Activated CD4-positive, alpha-beta T cell treated with anti-CD3 and anti-CD28 coated beads, Interleukin-2, amount 10 ng/mL, durations not matched to agents 7 days and 5 days (primary cell): ENCODE results near the gene ROR2. TPM values are rescaled to one million over a fixed set of nuclear protein-coding genes. Genes with fewer than 3 reads are reported as not detected.
A peak's percentile ranks its signal among the peaks of the same experiment; 100 is the strongest.

Source experiments
- CTCF ChIA-PET: fragments of 350-600 bp; sonication (Branson Sonifier 250); formaldehyde crosslinking; loops from one replicate; lab custom pipeline; 2021; ENCODE audit warnings: antibody characterized with exemption; lab: Charles Lee
- POLR2A ChIA-PET: fragments of 350-600 bp; sonication (Branson Sonifier 250); formaldehyde crosslinking; loops from one replicate; lab custom pipeline; 2021; ENCODE audit warnings: antibody characterized with exemption; lab: Charles Lee
- DNase-seq: peaks from one replicate; pipeline ENCODE4 v3.0.0-alpha.2; 2020
- H3K27ac Mint-ChIP-seq: one replicate; pipeline ENCODE4 v1.8.0; 2021; ENCODE audit warnings: mild to moderate bottlenecking, moderate library complexity, mixed read lengths
- H3K27me3 Mint-ChIP-seq: one replicate; pipeline ENCODE4 v1.8.0; 2021; ENCODE audit warnings: mixed read lengths
- H3K36me3 Mint-ChIP-seq: one replicate; pipeline ENCODE4 v1.8.0; 2021; ENCODE audit warnings: low read depth, mixed read lengths
- H3K4me1 Mint-ChIP-seq: one replicate; pipeline ENCODE4 v1.8.0; 2021; ENCODE audit warnings: mixed read lengths
- H3K4me3 Mint-ChIP-seq: one replicate; pipeline ENCODE4 v1.8.0; 2021; ENCODE audit warnings: mild to moderate bottlenecking, moderate library complexity, mixed read lengths
- H3K9me3 Mint-ChIP-seq: one replicate; pipeline ENCODE4 v1.8.0; 2021; ENCODE audit warnings: mixed read lengths
- total RNA-seq, 2 experiments: library from RNA; stranded (reverse); gene quantifications; one replicate each; pipeline ENCODE4 v1.2.3, GENCODE V29; 2021

ROR2 gene
- total RNA-seq, 2 experiments from 2014 or later: 0.48 to 0.55 TPM

- Mint-ChIP-seq H3K4me1 (peaks cover 11% of the 10 kb centered on the region), H3K36me3 (peaks cover 2% of the 10 kb centered on the region), H3K27ac (no peak overlapping the region), H3K9me3 (peaks cover 10% of the 10 kb centered on the region), H3K4me3 (peak overlapping the region; percentile 23), H3K27me3 (peaks cover 32% of the 10 kb centered on the region)
- POLR2A ChIA-PET: interaction anchor here (0.6 kb wide), 1 partner anchor 342 kb away, joined by 4 read pairs; no protein-coding TSS in a partner anchor
- CTCF ChIA-PET: interaction anchor here (0.6 kb wide), 1 partner anchor 15 kb away, joined by 3 read pairs; no protein-coding TSS in a partner anchor
- peak; percentile 12 for DNase-seq
Measured at GRCh38 chr9:91714020-91714806, 235.8 kb downstream of the ROR2 start.

- Mint-ChIP-seq H3K4me3 (no peak overlapping the region), H3K9me3 (peaks cover 10% of the 10 kb centered on the region), H3K36me3 (peaks cover 2% of the 10 kb centered on the region), H3K27me3 (peaks cover 23% of the 10 kb centered on the region), H3K4me1 (peaks cover 11% of the 10 kb centered on the region), H3K27ac (peak overlapping the region; percentile 10)
- no peak for DNase-seq
- ChIA-PET CTCF (interaction anchor here (0.7 to 1.4 kb wide), 2 partner anchors 191 to 352 kb away, joined by 3 read pairs; no protein-coding TSS in a partner anchor), POLR2A (no interaction called here)
Measured at GRCh38 chr9:91712811-91713210, 237.2 kb downstream of the ROR2 start.

DNA sequence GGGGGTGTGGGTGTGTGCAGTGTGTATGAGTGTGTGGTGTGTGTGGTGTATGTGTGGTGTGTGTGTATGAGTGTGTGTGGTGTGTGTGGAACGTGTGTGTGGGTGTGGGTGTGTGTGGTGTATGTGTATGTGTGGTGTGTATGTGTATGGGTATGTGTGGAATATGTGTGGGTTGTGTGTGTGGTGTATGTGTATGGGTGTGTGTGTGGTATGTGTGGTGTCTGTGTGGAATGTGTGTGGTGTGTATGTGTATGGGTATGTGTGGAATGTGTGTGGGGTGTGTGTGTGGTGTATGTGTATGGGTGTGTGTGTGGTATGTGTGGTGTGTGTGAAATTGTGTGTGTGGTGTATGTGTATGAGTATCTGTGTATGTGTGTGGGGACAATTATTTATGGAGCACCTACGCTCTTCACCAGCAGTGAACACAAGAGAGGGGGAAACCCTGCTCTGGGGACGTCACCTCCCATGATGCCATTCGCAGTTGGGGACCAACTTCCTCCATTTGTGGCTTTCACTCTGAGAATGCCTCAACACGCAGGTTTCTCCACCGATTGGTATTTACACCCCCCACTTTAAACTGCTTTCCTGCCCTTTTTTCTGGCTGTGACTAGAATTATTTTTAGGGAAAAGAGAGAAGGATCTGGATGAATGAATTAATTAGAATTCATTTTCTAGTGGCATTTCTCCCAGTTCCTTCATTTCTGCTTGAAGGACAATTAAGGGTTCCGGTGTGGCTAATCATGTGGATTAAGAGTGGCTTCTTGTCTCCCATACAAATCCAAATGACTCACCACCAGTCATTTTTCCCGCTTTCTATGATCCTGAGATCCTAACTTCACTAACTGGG is 238.1 kb downstream of the ROR2 start:
- Mint-ChIP-seq H3K36me3 (peaks cover 2% of the 10 kb centered on the region), H3K9me3 (peaks cover 10% of the 10 kb centered on the region), H3K4me1 (peaks cover 8% of the 10 kb centered on the region), H3K27ac (no peak overlapping the region), H3K27me3 (peaks cover 15% of the 10 kb centered on the region), H3K4me3 (no peak overlapping the region)
- CTCF ChIA-PET: interaction anchor here (1.4 kb wide), 1 partner anchor 352 kb away, joined by 3 read pairs; no protein-coding TSS in a partner anchor
- POLR2A ChIA-PET: no interaction called here
- peak; percentile 76 for DNase-seq

DNA sequence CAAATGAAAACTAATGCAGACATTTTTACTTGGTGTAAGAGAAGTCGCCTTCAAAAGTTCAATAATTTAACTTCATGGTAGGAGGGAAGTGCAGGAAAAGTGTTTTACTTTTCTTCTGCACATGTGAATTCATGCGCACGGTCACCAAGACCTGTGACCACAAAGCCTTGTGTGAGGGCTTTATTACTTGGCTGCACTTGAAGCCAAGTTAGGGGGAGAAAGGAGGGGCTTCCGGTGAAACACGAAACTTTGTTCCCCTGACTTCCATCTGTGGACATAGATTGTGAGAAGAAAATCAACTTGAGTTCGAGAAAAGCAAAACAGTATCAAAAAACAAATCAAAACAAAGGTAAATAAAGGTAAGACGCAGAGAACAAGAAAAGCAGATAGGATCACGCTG is 239.9 kb downstream of the ROR2 start:
- Mint-ChIP-seq H3K27me3 (peaks cover 3% of the 10 kb centered on the region), H3K36me3 (peaks cover 2% of the 10 kb centered on the region), H3K4me1 (peaks cover 6% of the 10 kb centered on the region), H3K27ac (no peak overlapping the region), H3K9me3 (peaks cover 9% of the 10 kb centered on the region), H3K4me3 (no peak overlapping the region)
- CTCF ChIA-PET: no interaction called here
- POLR2A ChIA-PET: no interaction called here
- no peak for DNase-seq

DNA sequence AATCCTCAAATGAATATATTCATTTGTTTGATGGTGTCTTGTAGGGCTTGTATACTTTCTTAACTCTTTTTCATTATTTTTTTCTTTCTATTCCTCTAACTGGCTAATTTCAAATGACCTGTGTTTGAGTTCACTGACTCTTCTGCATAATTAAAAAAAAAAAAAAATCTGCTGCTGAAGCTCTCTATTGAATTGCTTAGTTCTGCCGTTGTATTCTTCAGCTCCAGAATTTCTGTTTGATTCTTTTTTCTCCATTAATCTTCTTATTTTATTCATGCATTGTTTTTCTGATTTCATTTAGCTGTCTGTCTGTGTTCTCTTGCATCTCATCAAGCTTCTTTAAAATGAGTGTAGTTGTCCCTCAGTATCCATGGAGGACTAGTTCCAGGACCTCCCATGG is 244.6 kb downstream of the ROR2 start:
- Mint-ChIP-seq H3K9me3 (peaks cover 13% of the 10 kb centered on the region), H3K4me3 (no peak overlapping the region), H3K27me3 (peaks cover 9% of the 10 kb centered on the region), H3K27ac (no peak overlapping the region), H3K4me1 (no peaks in the 10 kb centered on the region), H3K36me3 (peaks cover 2% of the 10 kb centered on the region)
- ChIA-PET CTCF (interaction anchor here (0.6 kb wide), 1 partner anchor 778 kb away, joined by 3 read pairs; no protein-coding TSS in a partner anchor), POLR2A (no interaction called here)
- no peak for DNase-seq

DNA sequence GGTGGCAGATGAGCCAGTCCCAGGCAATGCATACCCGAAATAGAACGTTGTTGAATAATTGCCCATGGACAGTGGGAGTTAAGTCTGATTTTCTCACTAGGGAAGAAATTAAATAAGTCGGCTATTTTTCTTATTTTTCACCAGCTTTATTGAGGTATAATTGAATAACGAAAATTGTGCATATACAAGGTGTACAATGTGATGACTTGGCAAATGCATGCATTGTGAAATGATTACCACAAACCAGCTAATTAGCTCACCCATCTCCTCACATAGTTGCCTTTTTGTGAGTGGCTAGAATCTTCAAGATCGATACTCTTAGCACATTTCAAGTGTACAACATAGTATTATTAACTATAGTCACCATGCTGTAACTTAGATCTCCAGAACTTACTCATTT is 249.6 kb downstream of the ROR2 start:
- H3K27me3 Mint-ChIP-seq: peaks cover 8% of the 10 kb centered on the region
- CTCF ChIA-PET: interaction anchor here (0.6 kb wide), 1 partner anchor 693 kb away, joined by 3 read pairs; no protein-coding TSS in a partner anchor

GRCh38 chr9:91698266-91698665 is 251.8 kb downstream of the ROR2 start:
- POLR2A ChIA-PET: no interaction called here
- H3K27me3 Mint-ChIP-seq: peaks cover 5% of the 10 kb centered on the region
- no peaks in the 10 kb centered on the region for H3K36me3 Mint-ChIP-seq
- H3K27ac Mint-ChIP-seq: no peak overlapping the region
- H3K4me1 Mint-ChIP-seq: no peaks in the 10 kb centered on the region
- no peak for DNase-seq
- no peak overlapping the region for H3K4me3 Mint-ChIP-seq
- no peaks in the 10 kb centered on the region for H3K9me3 Mint-ChIP-seq
- CTCF ChIA-PET: no interaction called here

More for the DNA sequence above, 249.6 kb downstream of the ROR2 start:
- Mint-ChIP-seq H3K36me3 (peaks cover 2% of the 10 kb centered on the region), H3K4me1 (no peaks in the 10 kb centered on the region), H3K4me3 (no peak overlapping the region), H3K27ac (no peak overlapping the region), H3K9me3 (peaks cover 7% of the 10 kb centered on the region)
- no peak for DNase-seq
- POLR2A ChIA-PET: no interaction called here

- Mint-ChIP-seq H3K27ac (no peak overlapping the region), H3K36me3 (no peaks in the 10 kb centered on the region), H3K27me3 (peaks cover 2% of the 10 kb centered on the region), H3K9me3 (no peaks in the 10 kb centered on the region), H3K4me3 (no peak overlapping the region), H3K4me1 (no peaks in the 10 kb centered on the region)
- ChIA-PET POLR2A (no interaction called here), CTCF (interaction anchor here (1.0 kb wide), 1 partner anchor 29 kb away, joined by 3 read pairs; no protein-coding TSS in a partner anchor)
- DNase-seq: no peak
Measured at GRCh38 chr9:91697201-91697600, 252.8 kb downstream of the ROR2 start.

GRCh38 chr9:91694081-91694870 is 255.8 kb downstream of the ROR2 start:
- ChIA-PET POLR2A (no interaction called here), CTCF (no interaction called here)
- no peaks in the 10 kb centered on the region for H3K9me3 Mint-ChIP-seq

DNA sequence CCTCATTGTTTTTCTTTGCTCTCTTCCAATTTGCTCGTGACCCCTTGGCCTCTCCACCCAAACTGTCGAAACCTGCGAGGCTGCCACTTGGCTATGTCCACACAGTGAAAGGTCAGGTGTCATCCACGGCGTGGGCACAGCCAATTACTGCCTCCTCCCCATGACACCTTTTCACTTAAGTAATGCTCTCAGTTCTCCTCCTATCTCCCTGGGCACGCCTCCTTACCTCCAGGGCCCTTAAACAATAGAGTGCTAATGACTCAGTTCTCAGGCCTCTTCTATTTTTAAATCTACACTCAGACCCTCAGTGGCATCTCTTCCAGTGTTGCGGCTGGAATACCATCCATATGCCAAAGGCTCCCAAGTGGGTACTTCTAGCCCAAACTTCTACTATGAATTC is 256.8 kb downstream of the ROR2 start:
- CTCF ChIA-PET: no interaction called here
- DNase-seq: no peak
- Mint-ChIP-seq H3K27ac (no peak overlapping the region), H3K9me3 (no peaks in the 10 kb centered on the region), H3K27me3 (peaks cover 5% of the 10 kb centered on the region), H3K4me3 (no peak overlapping the region), H3K4me1 (no peaks in the 10 kb centered on the region), H3K36me3 (no peaks in the 10 kb centered on the region)
- POLR2A ChIA-PET: no interaction called here

More at GRCh38 chr9:91694081-91694870, 255.8 kb downstream of the ROR2 start:
- Mint-ChIP-seq H3K36me3 (no peaks in the 10 kb centered on the region), H3K4me1 (no peaks in the 10 kb centered on the region), H3K27me3 (peaks cover 5% of the 10 kb centered on the region), H3K4me3 (no peak overlapping the region), H3K27ac (no peak overlapping the region)
- DNase-seq: no peak

DNA sequence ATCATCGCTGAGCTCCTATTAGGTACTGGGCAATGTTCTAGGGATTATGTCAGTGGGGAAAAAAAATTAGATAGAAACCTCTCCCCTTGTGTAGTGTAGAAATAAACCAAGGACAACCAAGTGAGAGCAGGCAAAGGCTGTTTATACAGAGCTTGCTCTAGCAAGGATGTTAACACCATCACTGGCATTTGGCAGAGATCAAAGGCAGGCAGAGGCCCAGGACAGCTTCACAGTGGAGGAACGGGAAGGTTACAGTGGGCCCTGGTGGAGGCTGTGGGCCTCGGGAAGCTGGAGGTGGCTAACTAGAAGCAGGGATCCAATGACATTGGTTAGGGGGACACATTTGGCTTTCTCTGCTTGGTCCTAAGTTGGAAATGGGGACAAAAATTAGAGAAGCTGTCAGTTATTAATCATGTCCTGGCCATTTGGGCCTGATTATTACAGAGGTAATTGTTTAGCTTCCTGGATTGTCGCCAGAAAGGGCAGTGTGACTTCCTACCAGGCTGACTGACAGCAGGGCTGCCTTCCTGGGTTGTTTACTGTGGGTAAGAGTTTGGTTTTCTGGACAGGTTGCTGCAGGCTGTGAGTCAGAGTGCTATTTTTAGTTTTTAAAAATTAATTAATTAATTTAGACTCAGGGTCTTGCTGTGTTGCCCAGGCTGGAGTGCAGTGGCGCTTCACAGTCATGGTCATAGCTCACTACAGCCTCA is 259.3 kb downstream of the ROR2 start:
- Mint-ChIP-seq H3K4me1 (no peaks in the 10 kb centered on the region), H3K27ac (no peak overlapping the region), H3K4me3 (no peak overlapping the region), H3K36me3 (no peaks in the 10 kb centered on the region), H3K27me3 (peaks cover 5% of the 10 kb centered on the region), H3K9me3 (no peaks in the 10 kb centered on the region)
- ChIA-PET POLR2A (no interaction called here), CTCF (no interaction called here)
- DNase-seq: no peak

DNA sequence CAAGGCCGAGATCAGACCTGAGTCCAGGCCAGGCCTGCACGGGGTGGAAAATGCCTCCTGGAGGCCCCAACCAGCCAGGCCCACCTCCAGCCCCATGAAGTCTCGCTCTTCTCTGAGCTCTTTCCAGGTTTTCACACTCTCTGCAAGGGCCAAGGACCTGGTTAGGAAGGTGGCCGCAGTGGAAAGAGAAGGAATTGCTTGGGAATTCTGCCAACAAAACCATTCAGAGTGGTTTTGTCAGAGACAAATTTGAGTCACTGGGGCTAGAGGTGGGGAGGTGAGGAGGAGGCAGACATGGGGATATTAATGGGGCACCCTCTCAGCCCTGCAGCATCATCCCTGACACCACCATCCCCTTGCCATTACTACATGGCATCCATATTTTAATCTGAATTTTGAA is 261.0 kb downstream of the ROR2 start:
- no peaks in the 10 kb centered on the region for H3K36me3 Mint-ChIP-seq
- H3K4me1 Mint-ChIP-seq: no peaks in the 10 kb centered on the region
- H3K27ac Mint-ChIP-seq: no peak overlapping the region
- DNase-seq: no peak
- H3K27me3 Mint-ChIP-seq: peaks cover 3% of the 10 kb centered on the region
- H3K9me3 Mint-ChIP-seq: no peaks in the 10 kb centered on the region
- H3K4me3 Mint-ChIP-seq: no peak overlapping the region
- ChIA-PET CTCF (no interaction called here), POLR2A (no interaction called here)
